Natural killer cell (primary cell): Measurements from ENCODE around the gene SIX4. TPM values are rescaled to one million over a fixed set of nuclear protein-coding genes. Genes with fewer than 3 reads are reported as not detected.
A peak's percentile ranks its signal among the peaks of the same experiment; 100 is the strongest.

ENCODE experiments used
- ATAC-seq, 3 donors: fragments of 150-1000 bp in 2 of 3; fragments of 200-7000 bp in 1 of 3; cut with Tn5 transposase; 1 replicate in 1 of 3; 2 replicates in 2 of 3; pipeline ENCODE4 v1.10.0; 2021; ENCODE audit warnings: mild to moderate bottlenecking in 2 of 3, moderate library complexity in 2 of 3
- DNase-seq, 2 donors: peaks; one replicate each; pipeline versions ENCODE4 v3.0.0 to v3.0.0-alpha.2; 2013 to 2021; ENCODE audit warnings: mixed read lengths in 1 of 2
- H3K27ac ChIP-seq: one replicate; pipeline ENCODE4 v1.5.1; 2013; ENCODE audit warnings: mild to moderate bottlenecking, low read length
- H3K27me3 ChIP-seq: one replicate; pipeline ENCODE4 v1.6.1; 2013; ENCODE audit warnings: low read length; ENCODE audit not compliant: control insufficient read depth, insufficient read depth
- H3K36me3 ChIP-seq: one replicate; pipeline ENCODE4 v1.6.1; 2013; ENCODE audit warnings: low read length; ENCODE audit not compliant: control insufficient read depth, insufficient read depth
- H3K4me1 ChIP-seq: one replicate; pipeline ENCODE4 v1.6.1; 2013; ENCODE audit warnings: low read length; ENCODE audit not compliant: control insufficient read depth, insufficient read depth
- H3K4me3 ChIP-seq: one replicate; pipeline ENCODE4 v1.5.1; 2013; ENCODE audit warnings: low read length
- H3K9me3 ChIP-seq: one replicate; pipeline ENCODE4 v1.6.1; 2013; ENCODE audit warnings: low read length; ENCODE audit not compliant: control insufficient read depth, insufficient read depth
- H3K27ac Mint-ChIP-seq, 2 donors: one replicate each; pipeline ENCODE4 v1.8.0; 2022; ENCODE audit warnings: mild to moderate bottlenecking in 2 of 2, mixed read lengths in 2 of 2, moderate library complexity in 1 of 2
- H3K27me3 Mint-ChIP-seq, 2 donors: one replicate each; pipeline ENCODE4 v1.8.0; 2022; ENCODE audit warnings: low read depth in 2 of 2, mixed read lengths in 2 of 2
- H3K36me3 Mint-ChIP-seq: one replicate; pipeline ENCODE4 v1.8.0; 2022; ENCODE audit warnings: mixed read lengths
- H3K4me1 Mint-ChIP-seq, 2 donors: one replicate each; pipeline ENCODE4 v1.8.0; 2022; ENCODE audit warnings: mixed read lengths in 2 of 2
- H3K4me3 Mint-ChIP-seq: one replicate; pipeline ENCODE4 v1.8.0; 2022; ENCODE audit warnings: mild to moderate bottlenecking, moderate library complexity, mixed read lengths
- H3K9me3 Mint-ChIP-seq, 2 donors: one replicate each; pipeline ENCODE4 v1.8.0; 2022; ENCODE audit warnings: mixed read lengths in 2 of 2
- WGBS: methylation state at CpG from one replicate; pipeline ENCODE4 v1.1.7; 2013; ENCODE audit warnings: missing lambda C conversion rate; ENCODE audit not compliant: insufficient coverage; 5-methylcytosine and 5-hydroxymethylcytosine counted together
- intact Hi-C: fragments of 100-400 bp; cut with micrococcal nuclease; formaldehyde crosslinking; loops from one replicate; pipeline ENCODE4 v1.14.2; 2022
- total RNA-seq, 4 donors: library from RNA; stranded (reverse); fragments of 120-200 nt in 1 of 4; gene quantifications; one replicate each; pipeline versions ENCODE4 v1.2.3 to v1.2.4, GENCODE V29; 2013 to 2022
- TF ChIP-seq, protein P1 (sequence below): fragments of 200-600 bp; IDR thresholded peaks from one replicate; pipeline ENCODE4 v1.8.0; 2022; ENCODE audit warnings: antibody characterized with exemption

Gene SIX4
- total RNA-seq, 3 donors from 2014 or later (not counting 1 experiment from before 2014, with no cell fraction given): not detected

DNA sequence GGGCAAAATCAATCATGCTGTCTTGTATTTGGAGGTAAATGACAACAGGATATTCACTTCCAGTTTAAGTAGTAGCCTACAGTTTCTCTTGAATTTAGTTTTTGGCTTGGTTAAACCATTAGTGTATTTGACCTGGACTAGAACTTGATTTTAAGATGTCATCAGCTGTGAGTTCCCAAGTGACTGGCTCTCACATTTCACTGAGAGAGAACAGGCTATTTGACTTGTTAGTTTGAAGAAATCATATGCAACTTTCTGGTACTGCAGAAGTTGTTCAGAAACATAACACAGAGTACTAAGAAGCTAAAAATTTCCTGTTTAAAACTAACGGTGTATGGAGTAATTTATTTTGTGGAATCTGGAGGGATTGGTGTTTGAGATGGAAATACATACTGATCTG lies 32.7 kb upstream of the SIX4 start:
- H3K9me3 ChIP-seq: no peaks in the 10 kb centered on the region
- Mint-ChIP-seq H3K4me1 (peaks cover 33 to 35% of the 10 kb centered on the region in 2 donors), H3K9me3 (no peaks in the 10 kb centered on the region), H3K36me3 (no peaks in the 10 kb centered on the region), H3K27ac (peak overlapping the region in 1 of 2 donors; percentile 23), H3K27me3 (peaks cover 0 to 3% of the 10 kb centered on the region in 2 donors), H3K4me3 (no peak overlapping the region)
- no peak overlapping the region for H3K27ac ChIP-seq
- intact Hi-C loops: no loop called here
- TF ChIP-seq, protein P1, sequence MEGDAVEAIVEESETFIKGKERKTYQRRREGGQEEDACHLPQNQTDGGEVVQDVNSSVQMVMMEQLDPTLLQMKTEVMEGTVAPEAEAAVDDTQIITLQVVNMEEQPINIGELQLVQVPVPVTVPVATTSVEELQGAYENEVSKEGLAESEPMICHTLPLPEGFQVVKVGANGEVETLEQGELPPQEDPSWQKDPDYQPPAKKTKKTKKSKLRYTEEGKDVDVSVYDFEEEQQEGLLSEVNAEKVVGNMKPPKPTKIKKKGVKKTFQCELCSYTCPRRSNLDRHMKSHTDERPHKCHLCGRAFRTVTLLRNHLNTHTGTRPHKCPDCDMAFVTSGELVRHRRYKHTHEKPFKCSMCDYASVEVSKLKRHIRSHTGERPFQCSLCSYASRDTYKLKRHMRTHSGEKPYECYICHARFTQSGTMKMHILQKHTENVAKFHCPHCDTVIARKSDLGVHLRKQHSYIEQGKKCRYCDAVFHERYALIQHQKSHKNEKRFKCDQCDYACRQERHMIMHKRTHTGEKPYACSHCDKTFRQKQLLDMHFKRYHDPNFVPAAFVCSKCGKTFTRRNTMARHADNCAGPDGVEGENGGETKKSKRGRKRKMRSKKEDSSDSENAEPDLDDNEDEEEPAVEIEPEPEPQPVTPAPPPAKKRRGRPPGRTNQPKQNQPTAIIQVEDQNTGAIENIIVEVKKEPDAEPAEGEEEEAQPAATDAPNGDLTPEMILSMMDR: no peak
- H3K4me3 ChIP-seq: no peak overlapping the region
- ATAC-seq (no peak), DNase-seq (no peak)
- no peaks in the 10 kb centered on the region for H3K36me3 ChIP-seq
- no CpG with 5 or more reads among the region's 1 CpG for WGBS
- H3K4me1 ChIP-seq: peaks cover 28% of the 10 kb centered on the region
- H3K27me3 ChIP-seq: no peaks in the 10 kb centered on the region

DNA sequence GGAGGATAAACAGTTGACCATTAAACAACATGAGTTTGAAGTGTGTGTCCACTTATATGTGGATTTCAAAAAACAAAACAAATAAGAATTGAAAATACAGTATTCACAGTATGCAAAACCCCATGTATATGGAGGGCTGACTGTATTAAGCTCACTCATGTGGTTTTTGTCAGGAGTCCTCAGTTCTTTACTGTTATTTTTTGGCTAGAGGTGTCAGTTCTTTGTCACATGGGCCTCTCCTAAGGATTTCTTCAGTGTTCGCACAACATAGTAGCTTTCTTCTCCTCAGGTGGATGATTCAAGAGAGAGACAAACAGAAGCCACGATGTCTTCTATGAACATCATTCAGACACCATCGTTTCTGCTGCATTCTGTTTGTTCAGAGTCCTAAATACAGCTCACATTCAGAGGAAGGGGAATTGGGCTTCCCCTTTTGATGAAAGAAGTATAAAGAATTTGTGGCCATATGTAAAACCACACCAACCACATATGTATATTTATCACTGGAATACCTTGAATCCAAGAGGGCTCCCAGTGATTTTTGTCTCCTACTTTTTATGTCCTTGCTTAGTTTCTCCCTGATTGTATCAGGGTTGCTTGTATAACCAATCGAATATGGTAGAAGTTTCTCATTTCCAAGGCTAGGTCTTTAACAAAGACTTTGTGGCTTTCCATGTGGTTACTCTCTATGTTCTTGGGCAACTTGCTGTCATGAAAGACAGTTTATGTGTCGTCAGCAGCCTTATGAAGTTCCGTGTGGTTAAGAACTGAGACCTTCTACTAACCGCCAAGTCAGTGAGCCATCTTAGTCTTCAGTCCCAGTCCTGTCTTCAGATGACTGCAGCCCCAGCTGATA lies 29.3 kb upstream of the SIX4 start:
- H3K4me1 ChIP-seq: peaks cover 28% of the 10 kb centered on the region
- peak overlapping the region; percentile 68 for H3K27ac ChIP-seq
- H3K9me3 Mint-ChIP-seq: no peaks in the 10 kb centered on the region
- no peaks in the 10 kb centered on the region for H3K27me3 ChIP-seq
- TF ChIP-seq, protein P1: no peak
- DNase-seq: peak; percentile 45 to 92
- intact Hi-C loops: loop anchor here (2.0 kb wide), 2 partner anchors 19 to 227 kb away; partner anchors contain the start of genes MNAT1, SLC38A6 and TRMT5
- ATAC-seq: peak; percentile 82 to 92 (median 92)
- no peak overlapping the region for H3K4me3 ChIP-seq
- H3K27ac Mint-ChIP-seq: peak overlapping the region; percentile 83 to 88
- WGBS: 3% methylated on average over 6 of the region's 7 CpGs
- H3K9me3 ChIP-seq: no peaks in the 10 kb centered on the region
- H3K27me3 Mint-ChIP-seq: no peaks in the 10 kb centered on the region
- no peaks in the 10 kb centered on the region for H3K36me3 ChIP-seq
- H3K4me1 Mint-ChIP-seq: peaks cover 23 to 24% of the 10 kb centered on the region in 2 donors
- no peaks in the 10 kb centered on the region for H3K36me3 Mint-ChIP-seq
- peak overlapping the region; percentile 68 for H3K4me3 Mint-ChIP-seq

DNA sequence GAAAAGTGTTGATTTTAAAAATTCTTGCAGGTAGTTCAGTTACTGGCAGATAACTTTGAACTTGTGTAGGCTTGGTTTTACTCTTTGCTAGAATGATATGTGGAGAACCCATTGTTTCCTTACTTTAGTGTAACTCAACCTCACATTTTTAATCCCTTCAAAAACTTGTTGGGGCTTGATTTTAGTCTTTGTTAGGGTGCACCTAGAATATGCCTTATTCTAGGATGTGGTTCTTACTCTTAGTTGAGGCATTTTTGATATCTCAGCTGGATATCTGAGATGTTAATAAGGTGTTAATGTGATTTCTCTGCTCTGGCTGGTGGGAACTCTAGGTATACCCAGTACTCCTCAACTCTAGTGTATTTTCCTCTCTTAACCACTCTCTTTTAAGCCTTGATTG lies 20.4 kb upstream of the SIX4 start:
- no peak for ATAC-seq
- DNase-seq: no peak
- peaks cover 17 to 21% of the 10 kb centered on the region in 2 donors for H3K4me1 Mint-ChIP-seq
- no peaks in the 10 kb centered on the region for H3K27me3 Mint-ChIP-seq
- no peak overlapping the region for H3K27ac Mint-ChIP-seq
- TF ChIP-seq, protein P1: no peak
- Histone ChIP-seq H3K27me3 (no peaks in the 10 kb centered on the region), H3K4me1 (no peaks in the 10 kb centered on the region), H3K9me3 (no peaks in the 10 kb centered on the region), H3K27ac (no peak overlapping the region), H3K4me3 (no peak overlapping the region), H3K36me3 (no peaks in the 10 kb centered on the region)
- no peaks in the 10 kb centered on the region for H3K9me3 Mint-ChIP-seq
- H3K4me3 Mint-ChIP-seq: no peak overlapping the region
- no peaks in the 10 kb centered on the region for H3K36me3 Mint-ChIP-seq
- intact Hi-C loops: no loop called here
